GM18511 (cell line): ENCODE data around the gene NAXD.
"Not testable (repeated sequence)": the region's sequence is repeated elsewhere in the genome, so short reads cannot be mapped to it uniquely, and the experiment has no call there.

Experiments used
- ATAC-seq: cut with Tn5 transposase; IDR thresholded peaks from one replicate; pipeline ENCODE4 v1.9.1; 2021; ENCODE audit warnings: mild to moderate bottlenecking, moderate library complexity; ENCODE audit not compliant: unreplicated experiment

The NAXD gene

DNA sequence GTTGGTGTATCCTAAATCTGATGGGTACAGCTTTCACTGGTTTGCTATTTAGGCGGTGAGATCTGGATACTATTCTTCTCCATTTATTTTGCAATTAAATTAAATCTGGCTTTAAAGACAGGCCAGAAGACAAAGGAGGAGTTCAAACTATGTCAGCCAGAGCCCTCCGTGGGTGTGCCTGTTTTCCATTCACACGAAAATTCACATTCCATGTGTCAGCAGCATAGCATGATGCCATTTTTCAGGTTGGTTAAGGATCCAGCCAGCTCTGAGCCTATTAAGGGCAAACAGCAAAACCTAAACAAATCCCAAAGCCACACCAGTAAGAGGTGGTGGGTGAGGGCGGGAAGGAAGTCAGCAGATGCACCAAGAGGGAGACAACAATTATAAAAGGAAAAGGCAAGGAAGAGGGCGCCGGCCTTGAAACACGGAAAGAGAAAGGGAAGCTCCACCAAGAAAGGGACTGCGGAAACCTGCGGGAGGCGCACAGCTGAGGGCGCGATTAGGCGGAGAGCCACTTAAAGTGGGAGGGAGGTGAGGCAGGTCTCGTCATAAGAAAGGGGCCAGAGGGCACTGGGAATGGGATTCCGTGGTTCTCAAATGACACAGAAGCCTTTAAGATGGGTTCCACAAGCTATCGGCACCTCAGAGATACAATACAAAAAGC lies 47.6 kb downstream of the NAXD start:
- no peak for ATAC-seq

DNA sequence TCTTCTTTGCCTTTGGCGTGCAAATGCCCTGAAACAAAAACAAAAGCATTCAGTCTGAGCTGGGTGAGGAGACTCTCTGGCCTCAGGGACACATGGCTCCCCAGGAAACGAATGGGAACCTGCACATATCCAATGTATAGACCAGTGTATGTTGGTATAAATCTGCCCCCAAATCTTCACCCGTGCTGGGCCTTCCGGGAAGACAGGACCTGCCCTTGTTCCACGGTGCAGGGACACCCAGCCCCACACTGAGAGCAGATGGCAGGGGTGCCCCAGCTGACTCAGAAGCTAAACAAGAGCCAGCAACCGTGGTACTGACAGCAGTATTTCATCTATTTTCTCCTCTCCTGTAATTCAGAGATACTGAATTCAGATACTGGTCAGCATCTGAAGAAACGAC lies 48.1 kb downstream of the NAXD start:
- no peak for ATAC-seq

DNA sequence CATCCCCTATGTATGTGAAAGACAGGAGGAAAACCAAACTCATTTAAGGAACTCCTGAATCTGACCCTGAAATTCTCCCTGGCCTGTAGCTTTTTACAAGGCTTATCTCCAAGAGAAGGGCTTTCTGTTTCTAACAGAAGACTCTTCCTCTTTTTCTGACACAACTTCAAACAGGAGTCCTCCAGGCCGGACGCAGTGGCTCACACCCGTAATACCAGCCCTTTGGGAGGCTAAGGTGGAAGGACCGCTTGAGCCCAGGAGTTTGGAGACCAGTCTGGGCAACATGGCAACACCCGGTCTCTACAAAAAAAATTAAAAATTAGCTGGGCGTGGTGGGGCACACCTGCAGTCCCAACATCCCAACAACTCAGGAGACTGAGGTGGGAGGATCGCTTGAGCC lies 48.7 kb downstream of the NAXD start:
- no peak for ATAC-seq

DNA sequence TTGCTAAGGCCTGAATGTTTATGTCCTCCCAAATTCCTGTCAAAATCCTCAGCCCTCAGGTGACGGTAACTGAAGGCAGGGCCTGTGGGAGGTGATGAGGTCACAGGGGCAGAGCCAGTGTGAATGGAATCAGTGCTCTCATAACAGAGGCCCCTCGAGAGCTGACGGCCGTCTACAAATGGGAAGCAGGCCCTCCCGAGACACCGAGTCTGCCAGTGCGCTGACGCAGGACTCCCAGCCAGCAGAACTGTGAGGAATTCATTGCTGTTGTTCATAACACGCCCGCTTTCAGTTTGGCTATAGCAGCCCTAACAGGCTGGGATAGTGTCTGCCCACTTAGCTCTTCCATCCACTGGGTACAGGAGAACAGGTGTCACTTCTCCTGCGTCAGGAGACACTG lies 49.3 kb downstream of the NAXD start:
- ATAC-seq = no peak

DNA sequence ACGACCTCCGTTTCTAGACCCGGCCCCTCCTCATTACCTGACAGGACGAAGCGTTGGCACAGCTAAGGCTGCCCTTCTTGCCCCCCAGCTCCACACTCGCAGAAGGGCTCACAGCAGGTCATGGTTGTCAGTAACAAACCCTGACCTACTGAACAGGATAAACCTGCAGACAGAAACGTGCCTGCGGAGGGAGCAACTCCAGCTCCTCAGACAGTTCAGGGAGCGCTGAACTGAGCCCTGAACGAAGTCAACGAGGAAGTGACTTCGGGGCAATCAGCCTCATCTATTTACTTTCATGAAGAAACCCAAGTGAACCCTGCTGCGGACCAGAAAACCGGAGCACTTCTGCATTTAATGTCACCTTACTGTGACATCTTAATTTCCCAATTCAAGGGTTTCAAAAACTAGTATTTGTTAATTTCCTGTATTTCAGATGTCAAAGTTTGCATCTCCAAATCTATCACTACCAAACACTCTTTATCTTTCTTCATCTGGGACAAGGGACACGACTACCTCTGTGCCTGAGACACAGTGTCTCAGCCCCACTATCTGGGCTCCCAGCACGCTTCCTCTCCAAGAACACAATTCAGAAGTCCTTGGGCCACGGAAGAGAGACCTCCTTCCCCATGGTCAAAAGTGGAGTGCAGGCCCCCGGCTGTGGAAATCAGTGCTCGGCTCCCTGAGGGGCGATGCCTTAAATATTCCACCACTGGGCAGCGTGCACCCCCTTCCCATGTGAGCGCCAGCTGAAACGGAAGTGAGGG lies 50.3 kb downstream of the NAXD start:
- peak; percentile 67 for ATAC-seq

DNA sequence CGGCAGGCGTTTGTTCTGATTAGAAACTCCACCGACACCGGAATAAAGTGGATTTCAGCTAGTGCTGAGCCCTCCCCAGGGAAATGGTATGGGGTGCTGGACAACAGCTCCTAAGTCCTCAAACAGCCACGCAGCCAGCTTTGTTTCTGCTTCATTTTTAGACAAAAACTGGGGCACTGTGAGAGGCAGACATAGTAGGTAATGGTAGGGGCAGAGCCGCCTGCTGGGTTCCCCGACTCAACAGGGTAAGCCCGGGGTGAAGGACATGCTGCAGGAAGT lies 50.8 kb downstream of the NAXD start:
- peak; percentile 26 for ATAC-seq

DNA sequence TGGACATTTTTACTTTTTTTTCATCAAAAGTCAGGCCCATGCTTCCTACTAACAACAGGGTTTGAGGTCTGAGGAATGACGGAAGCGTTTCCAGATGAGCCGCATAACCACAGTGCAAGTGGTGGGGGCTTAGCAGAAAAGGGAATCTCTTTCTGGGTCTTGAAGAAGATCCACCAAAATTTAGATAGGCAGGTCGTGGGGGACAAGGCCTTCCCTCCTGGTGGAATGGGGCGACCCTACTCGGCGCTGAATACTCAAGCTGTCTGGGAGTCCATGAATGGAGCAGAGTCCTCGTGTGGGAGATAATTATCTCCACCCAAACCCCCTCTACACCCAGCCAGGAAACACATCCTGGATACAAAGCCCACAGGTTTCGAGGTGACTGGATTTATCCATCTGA lies 53.7 kb downstream of the NAXD start:
- no peak for ATAC-seq

DNA sequence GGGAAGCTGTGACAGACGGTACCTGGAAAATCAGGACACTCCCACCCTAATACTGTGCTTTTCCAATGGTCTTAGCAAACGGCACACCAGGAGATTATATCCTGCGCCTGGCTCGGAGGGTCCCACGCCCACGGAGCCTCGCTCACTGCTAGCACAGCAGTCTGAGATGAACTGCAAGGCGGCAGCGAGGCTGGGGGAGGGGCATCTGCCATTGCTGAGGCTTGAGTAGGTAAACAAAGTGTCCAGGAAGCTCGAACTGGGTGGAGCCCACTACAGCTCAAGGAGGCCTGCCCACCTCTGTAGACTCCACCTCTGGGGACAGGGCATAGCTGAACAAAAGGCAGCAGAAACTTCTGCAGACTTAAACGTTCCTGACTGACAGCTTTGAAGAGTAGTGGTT lies 54.5 kb downstream of the NAXD start:
- ATAC-seq = not testable (repeated sequence)

DNA sequence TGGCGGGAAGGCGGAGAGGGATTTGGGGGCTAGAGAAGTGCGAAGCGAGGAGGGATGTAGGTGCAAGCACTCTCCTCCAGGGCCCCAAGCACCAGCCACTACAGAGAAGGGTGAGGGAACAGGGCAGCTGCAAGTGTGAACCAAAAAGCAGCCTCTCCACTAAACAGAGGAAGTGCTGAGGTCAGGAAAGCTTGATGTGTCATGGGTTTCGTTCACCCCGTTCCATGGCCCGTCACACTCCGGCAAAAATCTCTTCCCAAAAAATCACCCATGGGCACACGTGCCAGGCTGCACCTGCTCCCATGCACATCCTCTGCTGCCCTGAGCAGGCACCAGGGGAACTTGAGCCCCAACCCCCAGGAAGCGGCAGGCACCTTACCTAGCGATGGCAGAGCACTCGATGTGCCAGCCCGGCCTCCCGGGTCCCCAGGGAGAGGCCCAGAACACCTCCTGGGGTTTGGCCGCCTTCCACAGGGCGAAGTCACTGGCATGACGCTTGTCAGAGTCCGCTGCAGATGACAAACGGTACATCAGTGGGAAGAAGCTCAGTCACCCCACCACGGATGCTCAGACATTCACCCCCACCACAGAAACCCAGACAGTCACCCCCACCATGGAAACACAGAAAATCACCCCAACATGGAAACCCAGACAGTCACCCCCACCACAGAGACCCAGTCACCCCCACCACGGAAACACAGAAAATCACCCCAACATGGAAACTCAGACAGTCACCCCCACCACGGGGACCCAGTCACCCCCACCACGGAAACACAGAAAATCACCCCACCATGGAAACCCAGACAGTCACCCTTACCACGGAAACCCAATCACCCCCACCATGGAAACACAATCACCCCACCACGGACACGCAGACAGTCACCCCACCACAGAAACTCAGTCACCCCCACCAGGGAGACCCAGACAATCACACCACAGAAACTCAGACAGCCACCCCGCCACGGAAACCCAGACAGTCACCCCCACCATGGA lies 61.5 kb downstream of the NAXD start:
- peak; percentile 86 for ATAC-seq

DNA sequence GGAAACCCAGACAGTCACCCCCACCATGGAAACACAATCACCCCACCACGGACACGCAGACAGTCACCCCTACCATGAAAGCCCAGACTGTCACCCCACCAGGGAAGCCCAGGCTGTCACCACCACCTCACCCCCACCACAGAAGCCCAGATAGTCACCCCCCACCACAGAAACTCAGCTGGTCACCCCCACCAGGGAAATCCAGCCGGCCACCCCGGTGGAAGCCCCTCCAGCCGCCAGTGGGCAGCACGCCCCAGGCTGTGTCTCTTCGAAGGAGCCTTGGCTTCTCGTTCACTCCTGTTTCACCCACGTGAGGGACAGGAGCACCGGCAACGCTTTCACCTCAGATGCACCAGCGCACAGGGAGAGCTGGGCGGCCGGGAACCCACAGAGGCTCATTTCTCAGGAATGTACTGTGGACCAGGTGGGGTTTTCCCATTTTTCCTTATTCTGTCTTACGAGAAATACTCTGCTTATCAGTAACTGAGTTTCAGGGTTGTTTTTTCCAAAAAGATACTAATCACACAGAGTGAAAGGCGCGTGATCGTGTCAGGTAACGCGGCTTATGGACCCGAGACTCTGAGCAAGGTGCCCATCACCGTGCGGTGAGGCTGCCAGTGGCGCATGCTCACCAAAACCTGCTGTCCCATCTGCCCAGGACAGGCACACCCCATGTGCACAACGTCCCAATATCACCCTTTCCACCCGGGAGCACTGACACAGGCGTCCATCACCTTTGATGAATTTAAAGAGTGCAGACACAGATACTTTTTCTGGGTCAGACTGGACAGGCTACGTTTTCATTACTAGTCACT lies 62.6 kb downstream of the NAXD start:
- ATAC-seq = no peak

DNA sequence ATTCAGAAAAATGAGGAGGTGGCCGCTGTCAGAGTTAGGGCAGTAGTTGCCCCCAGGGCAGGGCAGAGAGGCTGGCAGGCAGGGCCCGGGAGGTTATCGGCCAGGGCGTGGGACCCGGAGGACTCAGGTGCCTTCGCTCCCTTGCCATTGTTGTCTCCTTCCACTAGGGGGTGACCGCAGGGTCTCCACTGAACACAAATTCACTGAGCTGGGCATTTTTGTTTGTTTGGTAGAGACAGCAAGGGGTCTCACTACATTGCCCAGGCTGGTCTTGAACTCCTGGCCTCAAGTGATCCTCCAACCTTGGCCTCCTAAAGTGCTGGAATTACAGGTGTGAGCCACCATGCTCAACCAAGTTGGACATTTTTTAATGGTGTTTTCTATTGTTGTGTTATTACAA lies 65.5 kb downstream of the NAXD start:
- no peak for ATAC-seq

DNA sequence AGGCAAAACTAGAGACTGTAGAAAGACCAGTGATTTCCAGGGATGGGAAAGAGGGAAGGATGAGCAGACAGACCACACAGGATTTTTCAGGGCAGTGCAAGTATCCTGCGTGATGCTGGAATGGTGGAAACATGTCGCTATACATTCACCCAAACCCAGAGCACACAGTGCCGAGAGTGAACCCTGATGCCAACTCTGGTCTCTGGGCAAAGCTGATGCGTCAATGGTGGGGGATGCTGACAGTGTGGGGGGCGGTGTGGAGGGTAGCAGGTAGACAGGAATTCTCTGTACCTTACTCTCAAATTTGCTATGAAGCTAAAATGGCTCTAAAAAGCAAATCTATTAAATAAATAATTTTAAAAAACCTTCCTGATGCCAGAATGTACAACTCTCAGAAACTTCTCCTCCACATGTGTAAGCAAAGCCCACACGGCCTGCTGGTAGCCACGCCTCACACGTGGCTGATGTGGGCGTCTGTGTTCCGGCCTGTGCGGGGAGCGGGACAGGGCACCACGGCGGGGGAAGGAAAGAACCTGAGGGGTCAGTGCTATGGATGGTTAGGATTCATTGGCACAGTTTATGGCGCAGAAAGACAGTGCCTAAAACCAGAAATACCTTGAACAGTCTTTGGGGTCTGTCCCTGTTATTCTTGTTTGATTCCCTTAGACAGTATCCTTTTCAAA lies 66.7 kb downstream of the NAXD start:
- ATAC-seq = no peak

DNA sequence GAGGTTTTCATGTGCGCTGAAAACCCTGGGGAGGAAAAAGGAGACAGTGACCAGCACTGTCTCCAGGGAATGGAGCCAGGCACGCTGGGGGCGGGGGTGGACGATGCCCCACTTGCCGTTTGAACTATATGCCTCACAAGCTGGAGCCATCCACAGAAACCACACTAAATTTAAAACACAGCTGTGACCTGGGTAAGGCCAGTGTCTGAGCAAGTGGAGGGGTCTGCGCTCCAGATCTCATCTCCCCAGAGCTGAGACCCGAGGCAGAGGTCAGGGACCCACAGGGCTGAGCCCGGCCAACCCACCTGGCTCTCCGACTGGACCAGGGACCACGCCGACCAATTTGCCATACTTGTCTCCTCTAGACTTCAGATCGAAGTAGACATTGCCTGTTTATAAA lies 67.4 kb downstream of the NAXD start:
- ATAC-seq = no peak

DNA sequence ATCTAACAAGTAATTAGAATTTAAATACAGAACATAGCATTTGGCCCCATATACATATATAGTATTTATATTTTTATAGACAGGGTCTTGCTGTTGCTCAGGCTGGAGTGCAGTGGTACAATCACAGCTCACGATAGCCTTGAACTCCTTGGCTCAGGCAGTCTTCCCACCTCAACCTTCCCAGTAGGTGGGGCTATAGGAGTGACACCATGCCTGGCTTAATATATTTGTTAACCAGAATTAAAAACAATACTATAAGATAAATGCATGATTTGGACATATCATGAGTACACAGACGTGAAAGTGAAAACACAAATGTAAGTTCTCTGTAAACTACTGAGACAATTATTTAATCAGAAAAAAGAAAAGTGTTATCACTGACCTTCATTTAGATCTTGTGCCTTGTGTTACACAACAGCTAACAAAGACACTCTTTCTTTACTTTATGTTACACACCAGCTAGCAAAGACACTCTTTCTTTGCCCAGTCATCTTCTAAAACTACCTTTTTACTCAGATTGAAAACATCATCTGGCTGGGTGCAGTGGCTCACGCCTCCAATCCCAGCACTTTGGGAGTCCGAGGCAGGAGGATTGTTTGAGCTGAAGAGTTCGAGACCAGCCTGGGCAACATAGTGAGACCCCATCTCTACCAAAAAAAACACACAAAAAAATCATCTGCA lies 68.0 kb downstream of the NAXD start:
- ATAC-seq = no peak

DNA sequence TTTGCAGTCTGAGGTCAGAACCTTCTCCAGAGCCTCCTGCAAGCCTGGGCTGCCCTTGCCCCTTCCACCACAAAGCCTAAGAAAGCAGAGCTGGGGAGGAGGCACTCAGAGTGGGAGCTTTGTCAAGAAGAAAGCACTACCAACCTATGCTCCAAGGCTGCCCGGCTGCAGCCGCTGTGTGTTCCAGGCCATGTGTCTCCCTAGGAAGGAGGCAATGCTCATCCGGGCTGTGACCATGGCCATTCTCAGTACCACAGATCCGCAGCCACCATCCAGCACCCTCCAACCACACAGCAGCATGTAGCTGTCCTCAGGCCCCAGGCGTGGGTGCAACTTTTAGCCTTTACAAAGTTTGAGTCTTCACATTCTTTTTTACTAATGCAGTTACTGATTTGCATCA lies 68.6 kb downstream of the NAXD start:
- ATAC-seq = no peak

DNA sequence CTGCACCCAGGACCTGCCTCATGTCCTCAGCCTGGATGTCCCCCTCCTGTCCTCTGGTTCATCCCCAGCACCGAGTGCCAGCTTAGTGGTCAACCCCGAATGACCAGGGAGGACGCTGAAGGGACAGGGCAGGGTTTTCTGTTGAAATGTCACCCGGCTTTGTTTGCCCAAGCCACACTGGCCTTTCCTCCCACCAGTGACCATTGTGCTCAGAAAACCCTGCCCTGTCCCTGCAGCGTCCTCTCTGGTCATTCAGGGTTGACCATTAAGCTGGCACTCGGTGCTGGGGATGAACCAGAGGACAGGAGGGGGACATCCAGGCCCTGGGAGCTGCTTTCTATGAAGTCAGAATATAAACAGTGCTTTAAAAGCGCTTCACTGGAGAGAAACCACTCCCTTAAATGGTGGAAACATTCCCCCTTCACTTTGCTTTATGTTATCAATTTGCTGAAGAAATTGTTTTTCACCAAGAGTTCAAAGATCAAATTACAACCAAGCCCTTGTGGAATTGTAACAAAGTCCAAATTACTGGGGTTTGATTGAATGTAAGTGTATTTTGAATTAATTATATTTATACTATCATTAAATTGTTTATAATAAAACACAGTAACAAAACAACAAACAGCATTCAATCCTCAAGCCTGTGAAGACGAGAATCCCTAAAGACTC lies 69.2 kb downstream of the NAXD start:
- ATAC-seq = no peak

DNA sequence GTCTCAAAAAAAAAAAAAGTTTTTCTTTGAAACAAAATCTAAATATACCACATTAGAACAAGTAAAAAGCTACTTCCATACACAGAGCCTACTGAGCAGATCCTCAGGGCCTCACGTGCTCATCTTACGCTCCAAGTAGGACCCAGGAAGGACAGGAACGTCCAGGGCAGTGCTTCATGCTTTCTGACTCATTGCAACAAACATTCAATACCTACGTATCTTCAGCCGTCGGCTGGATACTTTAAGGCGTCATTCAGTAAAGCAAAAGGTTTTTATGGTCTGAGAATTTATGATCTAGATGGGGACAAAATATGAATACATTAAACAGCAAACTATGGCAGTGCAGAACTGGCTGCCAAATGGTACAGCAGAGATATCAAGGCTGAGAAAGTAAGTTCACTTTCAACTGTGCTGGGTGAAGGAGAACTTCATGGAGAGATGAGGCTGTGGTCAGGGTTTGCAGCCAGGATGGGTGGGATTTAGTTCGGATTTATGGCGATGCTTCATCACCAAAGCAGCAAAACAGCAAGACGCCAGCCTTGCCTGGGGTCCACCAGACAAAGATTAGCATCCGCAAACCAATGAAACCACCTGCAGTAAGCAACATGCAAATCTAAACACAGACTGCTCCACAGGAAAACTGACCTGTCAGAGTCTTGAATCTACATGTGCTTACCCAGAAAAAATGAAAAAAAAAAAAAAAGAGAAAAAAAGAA lies 70.1 kb downstream of the NAXD start:
- no peak for ATAC-seq

DNA sequence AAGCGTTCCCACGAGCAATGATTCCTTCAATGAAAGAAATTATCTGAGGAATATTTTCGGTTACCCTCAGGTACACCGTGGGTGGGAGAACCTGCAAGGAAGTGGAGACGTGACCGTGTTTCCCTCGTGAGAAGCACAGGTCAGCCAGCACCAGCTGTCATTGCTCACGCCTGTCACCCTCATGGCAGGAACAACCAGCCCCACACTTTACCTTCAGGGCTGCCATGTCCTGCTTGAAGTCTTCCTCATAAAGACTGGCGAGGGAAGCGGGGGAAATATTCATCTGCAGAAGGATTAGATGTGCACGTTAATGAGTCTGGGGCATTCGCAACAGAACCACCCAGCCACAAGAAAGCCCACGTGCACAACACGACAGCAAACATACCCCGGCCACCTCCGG lies 72.4 kb downstream of the NAXD start:
- no peak for ATAC-seq

DNA sequence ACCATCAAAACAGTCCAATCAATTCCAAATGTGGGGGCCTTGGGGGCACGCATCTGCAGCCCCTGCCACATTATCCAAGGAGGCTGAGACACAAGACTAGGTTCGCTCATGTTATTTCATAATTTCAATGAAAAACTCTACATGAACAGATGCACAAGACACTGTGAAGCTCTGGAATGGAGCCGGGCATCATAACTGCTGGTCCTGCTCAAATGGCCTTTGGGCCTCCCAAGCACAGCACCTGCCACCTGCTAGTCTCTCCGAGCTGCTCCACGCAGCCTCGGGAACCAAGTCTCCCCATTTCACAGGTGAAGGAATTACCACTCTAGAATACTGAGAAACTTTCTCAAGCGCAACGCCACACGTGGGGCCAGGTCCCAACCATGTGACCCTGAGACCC lies 73.7 kb downstream of the NAXD start:
- no peak for ATAC-seq
